Cardiac muscle cell (in vitro differentiated cells and primary cell): Measurements from ENCODE around the gene TDRD9. TPM values are rescaled to one million over a fixed set of nuclear protein-coding genes. Genes with fewer than 3 reads are reported as not detected.

Experiments used
- DNase-seq, 2 donors: peaks; one replicate each; pipeline versions ENCODE4 v3.0.0 to v3.0.0-alpha.2; 2010 to 2017; ENCODE audit warnings: low read depth in 1 of 2, low spot score in 1 of 2
- H3K27ac ChIP-seq: fragments of 200-600 bp; sonication (generic); 2 replicates; pipeline ENCODE4 v1.5.1; 2016
- H3K27me3 ChIP-seq: fragments of 200-600 bp; sonication (generic); 2 replicates; pipeline ENCODE4 v1.6.0; 2016; ENCODE audit warnings: control low read depth
- H3K36me3 ChIP-seq: fragments of 200-600 bp; sonication (generic); 2 replicates; pipeline ENCODE4 v1.5.1; 2016; ENCODE audit warnings: control low read depth
- H3K4me1 ChIP-seq: fragments of 200-600 bp; sonication (generic); 2 replicates; pipeline ENCODE4 v1.8.1; 2017; ENCODE audit warnings: low read depth, mild to moderate bottlenecking, mixed run types
- H3K4me3 ChIP-seq: fragments of 200-600 bp; sonication (generic); 2 replicates; pipeline ENCODE4 v1.5.1; 2016; ENCODE audit warnings: mild to moderate bottlenecking
- H3K9me3 ChIP-seq: fragments of 200-600 bp; sonication (generic); 2 replicates; pipeline ENCODE4 v1.5.1; 2017; ENCODE audit warnings: low read depth, mild to moderate bottlenecking, control low read depth
- polyA plus RNA-seq: library from polyadenylated mRNA; unstranded; fragments of >200 nt; fragmentation: Nextera tagmentation; extraction: Ambion mirVana; gene quantifications from 2 replicates; pipeline ENCODE4 v1.2.1, GENCODE V29; 2016
- total RNA-seq: library from RNA; depleted of rRNA; stranded (reverse); fragments of >200 nt; gene quantifications from 2 replicates; pipeline ENCODE4 v1.2.3, GENCODE V29; 2016
- TF ChIP-seq, protein P1 (sequence below): IDR thresholded peaks from 2 replicates; pipeline ENCODE4 v1.5.1; 2012; ENCODE audit warnings: low read depth, mild to moderate bottlenecking, low read length

The TDRD9 gene
- total and polyA plus RNA-seq, 2 experiments from 2014 or later, result 0.31 TPM; not detected in 1

DNA sequence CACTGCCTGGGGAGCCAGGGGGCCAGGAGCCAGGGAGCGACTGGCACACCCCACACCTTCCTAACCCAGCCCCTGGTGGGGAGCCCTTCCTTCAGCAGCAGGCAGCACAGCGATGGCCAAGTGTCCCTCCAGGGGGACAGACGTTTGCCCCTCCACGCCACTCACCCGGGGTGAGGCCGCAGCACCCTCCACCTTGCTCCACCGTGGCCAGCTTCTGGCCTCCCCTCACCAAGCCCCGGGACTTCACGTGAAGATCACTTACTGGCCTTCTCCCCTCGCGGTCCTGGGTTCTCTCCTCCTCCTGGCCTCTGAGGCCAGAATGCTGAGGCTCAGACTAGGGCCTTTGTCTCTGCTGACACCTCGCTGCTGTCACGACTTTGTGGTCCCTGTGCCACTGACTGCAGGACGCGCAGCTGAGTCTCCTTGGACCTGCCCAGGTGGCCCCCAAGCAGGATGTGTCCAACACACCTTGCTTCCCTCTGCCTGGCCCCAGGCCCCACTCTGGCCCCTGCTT lies 153.8 kb downstream of the TDRD9 start:
- Histone ChIP-seq H3K27ac (no peak overlapping the region), H3K27me3 (no peaks in the 10 kb centered on the region), H3K36me3 (no peaks in the 10 kb centered on the region), H3K4me3 (no peak overlapping the region), H3K9me3 (no peaks in the 10 kb centered on the region), H3K4me1 (peaks cover 22% of the 10 kb centered on the region)
- TF ChIP-seq, protein P1, sequence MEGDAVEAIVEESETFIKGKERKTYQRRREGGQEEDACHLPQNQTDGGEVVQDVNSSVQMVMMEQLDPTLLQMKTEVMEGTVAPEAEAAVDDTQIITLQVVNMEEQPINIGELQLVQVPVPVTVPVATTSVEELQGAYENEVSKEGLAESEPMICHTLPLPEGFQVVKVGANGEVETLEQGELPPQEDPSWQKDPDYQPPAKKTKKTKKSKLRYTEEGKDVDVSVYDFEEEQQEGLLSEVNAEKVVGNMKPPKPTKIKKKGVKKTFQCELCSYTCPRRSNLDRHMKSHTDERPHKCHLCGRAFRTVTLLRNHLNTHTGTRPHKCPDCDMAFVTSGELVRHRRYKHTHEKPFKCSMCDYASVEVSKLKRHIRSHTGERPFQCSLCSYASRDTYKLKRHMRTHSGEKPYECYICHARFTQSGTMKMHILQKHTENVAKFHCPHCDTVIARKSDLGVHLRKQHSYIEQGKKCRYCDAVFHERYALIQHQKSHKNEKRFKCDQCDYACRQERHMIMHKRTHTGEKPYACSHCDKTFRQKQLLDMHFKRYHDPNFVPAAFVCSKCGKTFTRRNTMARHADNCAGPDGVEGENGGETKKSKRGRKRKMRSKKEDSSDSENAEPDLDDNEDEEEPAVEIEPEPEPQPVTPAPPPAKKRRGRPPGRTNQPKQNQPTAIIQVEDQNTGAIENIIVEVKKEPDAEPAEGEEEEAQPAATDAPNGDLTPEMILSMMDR, result no peak
- DNase-seq, result no peak

DNA sequence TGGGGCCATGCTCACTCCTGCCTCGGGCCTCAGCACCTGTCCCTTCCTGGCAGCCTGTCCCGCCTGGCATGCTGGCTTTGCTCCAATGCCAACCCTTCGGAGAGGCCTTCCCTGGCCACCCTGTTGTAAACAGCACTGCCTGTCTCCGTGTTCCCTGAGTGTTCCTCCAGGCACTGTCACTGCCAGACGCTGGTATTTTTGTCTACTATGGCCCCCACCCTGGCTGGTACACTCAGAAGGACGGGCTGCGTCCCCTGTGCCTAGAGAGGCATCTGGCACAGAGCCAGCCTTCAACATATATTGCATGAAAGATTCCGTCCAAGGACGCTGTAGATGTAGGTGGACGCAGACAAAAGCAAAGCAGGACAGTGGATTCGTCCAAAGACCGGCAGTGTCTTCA lies 154.6 kb downstream of the TDRD9 start:
- H3K27ac ChIP-seq, result no peak overlapping the region
- H3K4me3 ChIP-seq, result no peak overlapping the region
- H3K4me1 ChIP-seq, result peaks cover 22% of the 10 kb centered on the region
- TF ChIP-seq, protein P1, result no peak
- H3K27me3 ChIP-seq, result no peaks in the 10 kb centered on the region
- no peaks in the 10 kb centered on the region for H3K36me3 ChIP-seq
- no peak for DNase-seq
- no peaks in the 10 kb centered on the region for H3K9me3 ChIP-seq

DNA sequence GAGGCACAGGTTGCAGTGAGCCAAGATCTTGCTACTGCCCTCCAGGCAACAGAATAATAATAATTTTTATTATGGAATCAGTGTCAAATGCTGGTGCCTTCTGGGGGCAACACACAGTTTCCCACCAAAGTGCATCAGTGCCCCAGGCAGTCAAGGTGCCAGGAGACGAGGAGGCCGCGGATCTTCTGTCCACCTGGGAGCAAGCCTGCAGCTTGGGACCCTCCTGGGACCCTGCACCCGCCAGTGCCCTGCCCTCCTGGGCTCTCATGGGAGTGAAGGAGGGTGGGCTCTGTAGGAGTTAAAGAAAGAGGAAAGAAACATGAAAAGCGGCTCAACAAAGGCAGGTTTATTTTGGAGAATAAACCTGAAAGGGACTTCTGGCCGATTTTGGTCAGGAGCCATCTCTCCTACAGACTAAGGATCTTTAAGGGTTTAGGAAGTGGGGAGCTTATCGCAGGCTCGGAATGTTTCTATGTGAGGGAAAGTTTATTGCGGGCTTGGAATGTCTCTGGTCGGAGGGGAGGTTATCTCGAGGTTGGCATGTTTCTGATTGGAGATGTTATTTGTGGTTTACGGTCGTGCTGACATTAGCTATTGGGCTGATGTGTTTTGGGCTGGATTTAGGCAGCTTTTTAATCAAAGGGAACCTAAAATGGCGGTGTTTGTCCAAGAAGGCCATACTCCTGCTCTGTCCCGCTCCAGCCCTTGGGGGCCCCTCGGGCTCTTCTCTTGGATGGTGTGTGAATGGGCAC lies 156.2 kb downstream of the TDRD9 start:
- Histone ChIP-seq H3K36me3 (no peaks in the 10 kb centered on the region), H3K27ac (peak overlapping the region; percentile 78), H3K4me3 (no peak overlapping the region), H3K4me1 (peaks cover 22% of the 10 kb centered on the region), H3K27me3 (no peaks in the 10 kb centered on the region), H3K9me3 (no peaks in the 10 kb centered on the region)
- peak; percentile 45 to 81 for DNase-seq
- TF ChIP-seq, protein P1, result no peak

DNA sequence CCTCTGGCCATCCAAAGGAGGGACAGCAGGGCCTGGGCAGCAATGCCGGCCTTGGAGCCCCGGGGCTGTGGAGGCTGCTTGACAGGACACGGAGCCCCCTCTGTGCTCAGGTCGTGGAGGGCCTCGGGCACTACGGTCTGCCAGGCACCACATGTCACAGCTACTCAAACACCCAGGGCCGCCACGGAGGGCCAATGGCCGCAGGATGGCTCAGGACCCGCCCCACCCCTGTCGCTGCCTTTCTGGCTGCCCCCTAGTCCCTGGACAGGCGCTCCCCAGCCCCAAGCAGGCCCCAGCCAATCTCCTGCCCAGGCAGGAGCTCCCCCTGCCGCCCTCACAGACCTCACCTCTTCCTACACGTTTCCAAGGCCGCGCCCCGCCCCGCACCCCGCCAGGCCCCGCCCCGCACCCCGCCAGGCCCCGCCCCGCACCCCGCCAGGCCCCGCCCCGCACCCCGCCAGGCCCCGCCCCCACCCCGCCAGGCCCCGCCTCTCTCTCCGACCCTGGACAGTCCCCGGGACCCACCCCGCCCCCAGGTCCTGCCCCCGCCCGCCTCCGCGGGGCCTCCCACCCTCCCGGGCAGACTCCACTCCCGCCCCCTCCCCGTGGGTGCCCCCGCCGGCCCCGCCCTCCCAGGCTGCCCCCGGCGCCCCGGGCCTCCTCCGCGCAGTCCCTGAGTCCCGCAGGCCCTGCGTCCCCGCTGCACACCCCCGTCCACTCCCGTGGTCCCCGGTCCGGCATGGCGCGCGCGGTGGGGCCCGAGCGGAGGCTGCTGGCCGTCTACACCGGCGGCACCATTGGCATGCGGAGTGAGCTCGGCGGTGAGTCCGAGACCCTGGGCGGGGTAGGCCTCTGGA lies 157.0 kb downstream of the TDRD9 start, which contains the start of gene ASPG:
TSS of gene ASPG (plus strand) at position 669 of the 857 bp plus-strand sequence. CDS start at position 740, 71 bp downstream.
- no peaks in the 10 kb centered on the region for H3K9me3 ChIP-seq
- no peaks in the 10 kb centered on the region for H3K27me3 ChIP-seq
- TF ChIP-seq, protein P1, result no peak
- H3K4me1 ChIP-seq, result peaks cover 22% of the 10 kb centered on the region
- peak within 1 kb of the TSS; percentile 78 for H3K27ac ChIP-seq
- no peak within 1 kb of the TSS for H3K4me3 ChIP-seq
- no peaks in the 10 kb centered on the region for H3K36me3 ChIP-seq
- DNase-seq, result peak; percentile 7 to 43

DNA sequence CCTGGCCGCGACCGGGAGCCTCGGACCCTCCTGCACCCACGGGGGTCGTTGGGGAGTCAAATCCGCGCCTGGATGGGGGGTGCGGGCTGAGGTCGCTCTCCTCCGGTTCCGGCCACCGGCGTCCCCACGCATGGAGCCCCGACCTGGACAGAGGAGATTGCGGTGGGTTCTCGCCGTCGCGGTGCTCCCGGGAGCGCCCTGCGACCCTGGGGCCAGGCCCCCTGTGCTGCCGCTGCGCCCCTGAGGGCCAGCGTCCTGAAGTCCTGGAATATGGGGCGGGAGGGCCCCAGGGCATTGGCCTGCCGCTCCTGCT lies 157.6 kb downstream of the TDRD9 start:
- DNase-seq, result no peak
- H3K9me3 ChIP-seq, result no peaks in the 10 kb centered on the region
- no peaks in the 10 kb centered on the region for H3K27me3 ChIP-seq
- H3K36me3 ChIP-seq, result no peaks in the 10 kb centered on the region
- H3K4me1 ChIP-seq, result peaks cover 22% of the 10 kb centered on the region
- TF ChIP-seq, protein P1, result no peak
- H3K27ac ChIP-seq, result no peak overlapping the region
- H3K4me3 ChIP-seq, result no peak overlapping the region
